HG02970 (cell line): ENCODE measurements around the gene PRRX2.

Source experiments
- ATAC-seq: cut with Tn5 transposase; IDR thresholded peaks from one replicate; pipeline ENCODE4 v1.9.1; 2021; ENCODE audit warnings: mild to moderate bottlenecking, moderate library complexity, moderate number of reproducible peaks; ENCODE audit not compliant: unreplicated experiment, low FRiP score

PRRX2 gene

DNA sequence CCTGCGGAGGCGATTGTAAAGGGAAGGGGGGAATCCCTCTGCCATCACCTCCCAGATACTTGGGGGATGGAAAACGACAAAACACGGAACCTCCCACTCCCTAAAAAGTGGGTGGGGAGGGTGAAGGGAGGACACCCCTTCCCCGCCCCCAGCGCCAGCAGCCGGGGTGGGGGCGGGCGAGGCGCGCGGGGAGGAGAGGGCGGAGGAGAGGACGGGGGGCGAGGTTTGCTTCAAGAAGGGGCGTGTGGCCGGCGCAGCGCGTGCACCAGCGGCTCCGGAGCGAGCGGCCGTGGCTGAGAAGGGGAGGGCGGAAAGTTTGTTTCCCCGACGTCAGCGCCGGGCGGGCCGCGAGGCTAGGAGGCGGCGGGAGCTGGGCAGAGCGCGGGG lies at the start of gene PRRX2:
TSS of gene PRRX2 (plus strand) at position 259 of the 387 bp plus-strand sequence. CDS start 221 bp downstream, outside the sequence.
- ATAC-seq, result no peak

- ATAC-seq, result no peak
Observed at GRCh38 chr9:129617167-129617566, 48.3 kb upstream of the PRRX2 start.

- ATAC-seq, result no peak
Observed at GRCh38 chr9:129619787-129620668, 45.4 kb upstream of the PRRX2 start.

DNA sequence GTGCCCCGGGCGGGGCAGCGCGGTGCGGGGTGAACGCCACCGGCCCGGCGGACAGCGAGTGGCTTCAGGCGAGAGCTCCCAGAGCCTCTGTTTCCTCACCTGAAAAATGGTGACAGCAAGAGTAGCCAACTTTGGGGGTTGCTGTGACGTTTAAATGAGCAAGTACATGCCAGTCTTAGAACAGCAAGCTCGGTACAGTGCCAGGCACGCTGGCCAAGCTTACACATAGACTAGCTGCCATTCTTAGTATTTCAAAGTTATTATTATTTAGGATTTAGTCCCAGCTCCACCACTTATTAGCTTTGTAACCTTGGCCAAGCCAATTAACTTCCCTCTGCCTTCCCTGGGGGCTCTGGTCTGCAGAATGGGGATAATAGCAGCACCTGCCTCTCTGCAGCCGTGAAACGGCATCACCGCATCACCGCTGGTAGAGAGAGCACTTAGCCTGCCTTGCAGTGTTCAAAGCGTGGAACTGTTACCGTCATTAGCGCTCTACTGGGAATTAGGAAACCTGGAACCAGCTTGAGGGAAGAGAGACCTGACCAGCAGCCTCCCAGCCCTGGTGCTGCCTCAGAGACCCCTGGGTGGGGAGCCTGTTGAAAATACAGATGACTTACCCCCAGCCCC lies 44.7 kb upstream of the PRRX2 start, which contains the start of gene C9orf50:
TSS of gene C9orf50 (minus strand) at position 433 of the 627 bp plus-strand sequence. CDS start 527 bp downstream, outside the sequence.
- no peak for ATAC-seq

DNA sequence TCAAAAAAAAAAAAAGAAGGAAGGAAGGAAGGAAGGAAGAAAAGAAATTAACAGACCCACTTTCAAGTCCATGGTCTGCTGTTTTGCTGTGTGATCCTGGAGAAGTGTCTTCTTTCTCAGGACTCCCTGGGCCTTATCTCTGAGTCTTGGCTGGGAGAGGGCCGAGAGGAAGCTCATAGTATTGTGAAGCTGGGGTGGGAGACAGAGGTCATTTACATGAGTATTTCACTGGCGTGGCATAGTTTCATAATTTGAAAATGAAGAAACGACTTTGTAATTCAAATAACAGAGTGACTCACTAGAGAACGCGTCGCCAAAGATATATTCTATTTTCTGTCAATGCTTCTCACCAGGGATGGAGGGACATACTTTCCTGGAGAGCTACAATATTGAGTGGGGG lies 42.1 kb upstream of the PRRX2 start:
- no peak for ATAC-seq

GRCh38 chr9:129624168-129624759 lies 41.2 kb upstream of the PRRX2 start:
- no peak for ATAC-seq

DNA sequence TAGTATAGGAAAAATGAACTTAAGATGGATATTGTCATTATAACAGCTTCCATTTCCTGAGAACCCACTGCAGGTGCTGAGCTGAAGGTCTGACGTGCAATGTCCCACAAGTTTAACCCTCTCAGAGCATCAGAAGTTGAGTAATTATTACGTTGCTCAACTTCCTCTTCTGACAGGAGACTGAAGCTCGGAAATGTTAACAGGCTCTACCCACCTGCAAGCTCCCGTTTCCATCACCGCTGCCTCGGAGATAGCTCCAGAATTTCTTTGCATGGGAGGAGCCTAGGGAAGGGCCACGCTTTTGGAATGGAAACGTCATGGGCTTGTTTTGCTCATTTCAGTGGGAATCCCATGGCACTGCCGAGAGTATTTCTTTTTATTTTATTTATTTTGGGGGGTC lies 40.5 kb upstream of the PRRX2 start:
- no peak for ATAC-seq

DNA sequence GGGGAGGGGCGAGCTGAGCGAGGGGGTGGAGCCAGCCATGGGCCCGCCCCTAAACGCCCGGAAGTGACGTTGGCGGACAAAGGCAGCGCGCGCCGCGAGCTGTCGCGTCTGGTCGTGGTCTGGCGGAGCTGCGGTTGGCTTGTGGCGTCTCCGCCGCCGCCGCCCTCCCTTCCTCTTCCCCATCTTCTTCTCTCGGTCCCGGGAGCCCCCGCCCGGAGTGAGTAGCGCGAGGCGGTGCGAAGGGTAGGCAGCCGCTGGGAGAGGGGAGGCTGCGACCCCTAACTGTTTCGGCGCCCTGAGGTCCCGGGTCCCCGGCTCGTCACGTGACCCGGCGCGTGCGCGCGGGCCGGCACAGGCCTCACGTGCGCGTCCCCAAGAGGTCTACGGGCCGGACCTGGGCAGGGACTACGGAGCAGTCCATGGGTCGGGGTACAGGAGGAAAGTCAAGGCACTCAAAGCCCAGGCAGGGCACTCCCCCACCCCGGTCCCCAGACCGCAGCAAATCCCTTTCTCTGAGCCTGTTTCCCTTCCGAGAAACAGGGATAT lies 39.3 kb upstream of the PRRX2 start, which contains the start of gene NTMT1:
TSS of gene NTMT1 (plus strand) at position 85 of the 546 bp plus-strand sequence. CDS start 6,541 bp downstream, outside the sequence.
- peak; percentile 82 for ATAC-seq

GRCh38 chr9:129626625-129627284 lies 38.7 kb upstream of the PRRX2 start:
- peak; percentile 12 for ATAC-seq

- no peak for ATAC-seq
Observed at GRCh38 chr9:129627556-129628440, 37.6 kb upstream of the PRRX2 start.

DNA sequence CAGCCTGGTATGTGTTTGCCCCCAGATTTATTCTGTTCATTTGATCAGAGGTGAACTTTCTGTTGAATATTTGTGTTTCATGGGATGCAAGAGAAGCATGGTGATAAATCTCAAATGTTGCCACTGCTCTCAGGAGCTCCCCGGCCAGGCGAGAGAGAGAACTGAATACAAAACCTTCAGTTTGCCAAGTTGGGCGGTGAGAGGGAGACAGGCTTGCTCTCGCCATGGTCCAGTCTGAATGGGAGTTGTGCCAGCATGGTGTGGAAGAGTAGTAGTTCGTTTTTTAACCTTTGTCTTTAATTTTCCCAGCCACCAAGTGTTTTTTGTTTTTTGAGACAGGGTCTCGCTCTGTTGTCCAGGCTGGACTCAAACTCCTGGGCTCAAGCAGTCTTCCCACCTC lies 36.7 kb upstream of the PRRX2 start:
- no peak for ATAC-seq

GRCh38 chr9:129629251-129629820 lies 36.1 kb upstream of the PRRX2 start:
- no peak for ATAC-seq

- ATAC-seq, result no peak
Observed at GRCh38 chr9:129630967-129631673, 34.3 kb upstream of the PRRX2 start.

GRCh38 chr9:129631674-129632129 lies 33.7 kb upstream of the PRRX2 start:
- no peak for ATAC-seq

DNA sequence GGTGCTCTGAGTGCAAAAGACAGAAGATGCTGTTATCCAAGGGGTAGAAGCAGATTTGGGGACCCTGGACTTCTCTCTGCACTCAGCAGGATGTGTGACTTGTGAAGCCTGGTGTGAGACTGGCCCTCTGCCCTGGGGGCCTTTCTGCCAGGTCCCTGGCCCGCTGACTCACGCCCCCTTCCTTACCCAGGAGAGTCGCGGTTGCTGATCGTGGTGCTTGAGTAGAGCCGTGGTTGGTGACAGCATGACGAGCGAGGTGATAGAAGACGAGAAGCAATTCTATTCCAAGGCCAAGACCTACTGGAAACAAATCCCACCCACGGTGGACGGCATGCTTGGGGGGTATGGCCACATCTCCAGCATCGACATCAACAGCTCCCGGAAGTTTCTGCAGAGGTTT lies 33.0 kb upstream of the PRRX2 start:
- ATAC-seq, result no peak

DNA sequence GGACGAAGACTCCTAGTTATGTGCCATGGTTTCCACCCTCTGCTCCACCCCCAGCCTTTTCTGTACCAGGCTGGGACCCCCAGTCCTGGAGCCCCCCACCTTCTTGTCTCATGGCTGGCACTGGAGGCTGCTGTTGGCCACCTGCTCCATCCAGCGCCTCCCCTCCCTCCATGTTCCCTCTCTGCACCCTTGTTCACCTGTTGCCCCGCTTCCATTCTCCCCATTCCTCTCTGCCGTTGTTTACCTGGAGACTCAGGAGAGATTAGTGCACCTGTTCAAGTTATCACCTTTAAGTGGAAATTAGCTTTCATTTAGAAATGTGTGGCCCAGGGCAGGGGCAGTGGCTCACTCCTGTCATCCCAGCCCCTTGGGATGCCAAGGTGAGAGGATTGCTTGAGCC lies 32.2 kb upstream of the PRRX2 start:
- no peak for ATAC-seq

DNA sequence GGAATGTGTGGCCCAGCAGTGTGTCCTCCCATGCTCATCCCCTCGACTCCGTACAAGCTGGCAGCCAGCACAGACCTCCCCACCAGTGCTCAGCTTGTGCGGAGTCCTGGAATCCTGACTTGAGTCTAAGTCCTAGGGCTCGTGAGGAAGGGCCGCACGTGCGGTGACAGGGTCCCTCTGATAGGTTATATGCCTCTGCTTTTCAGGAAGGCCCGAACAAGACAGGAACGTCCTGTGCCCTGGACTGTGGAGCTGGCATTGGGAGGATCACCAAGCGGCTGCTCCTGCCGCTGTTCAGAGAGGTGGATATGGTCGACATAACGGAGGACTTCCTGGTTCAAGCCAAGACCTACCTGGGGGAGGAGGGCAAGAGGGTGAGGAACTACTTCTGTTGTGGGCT lies 31.6 kb upstream of the PRRX2 start:
- no peak for ATAC-seq
